HUES64 (cell line): ENCODE results near the gene SPATA22. TPM values are rescaled to one million over a fixed set of nuclear protein-coding genes. Genes with fewer than 3 reads are reported as not detected.
A peak's percentile ranks its signal among the peaks of the same experiment; 100 is the strongest.
"Not testable (repeated sequence)": the region's sequence is repeated elsewhere in the genome, so short reads cannot be mapped to it uniquely, and the experiment has no call there.

ENCODE experiments used
- H3K27ac ChIP-seq: 2 replicates; pipeline ENCODE4 v1.7.0; 2013; ENCODE audit warnings: low read depth, low read length, inconsistent platforms
- H3K27me3 ChIP-seq: 2 replicates; pipeline ENCODE4 v1.6.1; 2013; ENCODE audit warnings: mild to moderate bottlenecking, low read length; ENCODE audit not compliant: insufficient read depth
- H3K36me3 ChIP-seq: 2 replicates; pipeline ENCODE4 v1.6.1; 2013; ENCODE audit warnings: mild to moderate bottlenecking, low read length; ENCODE audit not compliant: insufficient read depth
- H3K4me1 ChIP-seq: 2 replicates; pipeline ENCODE4 v1.6.1; 2013; ENCODE audit warnings: mild to moderate bottlenecking, low read length, moderate library complexity; ENCODE audit not compliant: insufficient read depth
- H3K4me3 ChIP-seq: 2 replicates; pipeline ENCODE4 v1.5.1; 2013; ENCODE audit warnings: mild to moderate bottlenecking, low read length, moderate library complexity
- H3K9ac ChIP-seq: 2 replicates; pipeline ENCODE4 v1.6.1; 2013; ENCODE audit warnings: mild to moderate bottlenecking, low read depth, low read length
- H3K9me3 ChIP-seq: 2 replicates; pipeline ENCODE4 v1.6.1; 2013; ENCODE audit warnings: low read depth, low read length; ENCODE audit not compliant: insufficient read depth
- WGBS: fragments of 150-250, 120-280 bp; methylation state at CpG from one replicate; pipeline ENCODE4 v1.1.7; 2013; ENCODE audit warnings: missing lambda C conversion rate; 5-methylcytosine and 5-hydroxymethylcytosine counted together
- polyA plus RNA-seq, 2 experiments: library from polyadenylated mRNA; stranded (reverse); fragments of 50-300 nt; gene quantifications; one replicate each; pipeline ENCODE4 v1.2.3, GENCODE V29; 2013

Gene SPATA22, protein sequence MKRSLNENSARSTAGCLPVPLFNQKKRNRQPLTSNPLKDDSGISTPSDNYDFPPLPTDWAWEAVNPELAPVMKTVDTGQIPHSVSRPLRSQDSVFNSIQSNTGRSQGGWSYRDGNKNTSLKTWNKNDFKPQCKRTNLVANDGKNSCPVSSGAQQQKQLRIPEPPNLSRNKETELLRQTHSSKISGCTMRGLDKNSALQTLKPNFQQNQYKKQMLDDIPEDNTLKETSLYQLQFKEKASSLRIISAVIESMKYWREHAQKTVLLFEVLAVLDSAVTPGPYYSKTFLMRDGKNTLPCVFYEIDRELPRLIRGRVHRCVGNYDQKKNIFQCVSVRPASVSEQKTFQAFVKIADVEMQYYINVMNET
- polyA plus RNA-seq (2013, experiment 1 of 2) = not detected
- polyA plus RNA-seq (2013, experiment 2 of 2) = not detected

GRCh38 chr17:3471599-3471998 is at the start of gene SPATA22:
TSS of gene SPATA22 (minus strand) at chr17:3471819. CDS start at chr17:3469325, 2,494 bp downstream.
- H3K9me3 ChIP-seq = no peaks in the 10 kb centered on the region
- H3K27ac ChIP-seq = no peak within 1 kb of the TSS
- WGBS = 95% methylated on average over 38 of the region's 38 CpGs
- H3K9ac ChIP-seq = no peak within 1 kb of the TSS
- H3K36me3 ChIP-seq = no peaks in the 10 kb centered on the region
- H3K4me1 ChIP-seq = peaks cover 13% of the 10 kb centered on the region; the same call in 1 of the 2 replicates
- H3K27me3 ChIP-seq = no peaks in the 10 kb centered on the region
- H3K4me3 ChIP-seq = no peak within 1 kb of the TSS

DNA sequence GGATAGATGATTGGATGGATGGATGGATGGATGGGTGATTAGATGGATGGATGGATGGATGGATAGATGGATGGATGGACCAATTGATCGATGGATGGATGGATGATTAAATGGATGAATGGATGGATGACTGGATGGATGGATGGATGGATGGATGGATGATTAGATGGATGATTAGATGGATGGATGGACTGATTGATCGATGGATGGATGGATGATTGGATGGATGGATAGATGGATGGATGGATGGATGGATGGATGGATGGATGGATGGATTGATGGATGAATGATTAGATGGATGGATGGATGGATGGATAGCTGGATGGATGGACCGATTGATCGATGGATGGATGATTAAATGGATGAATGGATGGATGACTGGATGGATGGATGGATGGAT is 47.9 kb upstream of the SPATA22 start:
- not testable (repeated sequence) for H3K9me3 ChIP-seq, H3K4me3 ChIP-seq, H3K36me3 ChIP-seq, H3K27me3 ChIP-seq, H3K9ac ChIP-seq, H3K27ac ChIP-seq, H3K4me1 ChIP-seq
- WGBS = 93% methylated on average over 4 of the region's 4 CpGs

GRCh38 chr17:3514873-3515272 is 43.3 kb upstream of the SPATA22 start:
- Histone ChIP-seq H3K27me3 (no peaks in the 10 kb centered on the region; the same call in 1 of the 2 replicates), H3K4me3 (no peak overlapping the region), H3K36me3 (no peaks in the 10 kb centered on the region), H3K27ac (no peak overlapping the region), H3K9ac (no peak overlapping the region), H3K4me1 (peaks cover 30% of the 10 kb centered on the region), H3K9me3 (no peaks in the 10 kb centered on the region)
- 87% methylated on average over 9 of the region's 9 CpGs for WGBS

DNA sequence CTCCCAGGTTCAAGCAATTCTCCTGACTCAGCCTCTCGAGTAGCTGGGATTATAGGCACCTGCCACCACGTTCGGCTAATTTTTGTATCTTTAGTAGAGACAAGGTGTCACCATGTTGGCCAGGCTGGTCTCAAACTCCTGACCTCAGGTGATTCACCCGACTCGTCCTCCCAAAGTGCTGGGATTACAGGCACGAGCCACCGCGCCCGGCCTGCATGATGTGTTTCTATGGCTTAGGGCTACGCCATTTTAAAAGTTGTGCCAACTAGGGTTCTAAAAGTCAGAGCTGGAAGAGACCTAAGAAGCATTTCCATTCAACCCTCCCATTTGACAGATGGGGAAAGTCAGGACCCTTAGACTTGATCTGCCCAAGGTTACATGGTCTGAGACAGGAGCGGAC is 42.5 kb upstream of the SPATA22 start:
- not testable (repeated sequence) for H3K9me3 ChIP-seq, H3K27ac ChIP-seq, H3K27me3 ChIP-seq, H3K9ac ChIP-seq, H3K36me3 ChIP-seq, H3K4me3 ChIP-seq
- H3K4me1 ChIP-seq = peaks cover 30% of the 10 kb centered on the region
- 97% methylated on average over 11 of the region's 11 CpGs for WGBS

DNA sequence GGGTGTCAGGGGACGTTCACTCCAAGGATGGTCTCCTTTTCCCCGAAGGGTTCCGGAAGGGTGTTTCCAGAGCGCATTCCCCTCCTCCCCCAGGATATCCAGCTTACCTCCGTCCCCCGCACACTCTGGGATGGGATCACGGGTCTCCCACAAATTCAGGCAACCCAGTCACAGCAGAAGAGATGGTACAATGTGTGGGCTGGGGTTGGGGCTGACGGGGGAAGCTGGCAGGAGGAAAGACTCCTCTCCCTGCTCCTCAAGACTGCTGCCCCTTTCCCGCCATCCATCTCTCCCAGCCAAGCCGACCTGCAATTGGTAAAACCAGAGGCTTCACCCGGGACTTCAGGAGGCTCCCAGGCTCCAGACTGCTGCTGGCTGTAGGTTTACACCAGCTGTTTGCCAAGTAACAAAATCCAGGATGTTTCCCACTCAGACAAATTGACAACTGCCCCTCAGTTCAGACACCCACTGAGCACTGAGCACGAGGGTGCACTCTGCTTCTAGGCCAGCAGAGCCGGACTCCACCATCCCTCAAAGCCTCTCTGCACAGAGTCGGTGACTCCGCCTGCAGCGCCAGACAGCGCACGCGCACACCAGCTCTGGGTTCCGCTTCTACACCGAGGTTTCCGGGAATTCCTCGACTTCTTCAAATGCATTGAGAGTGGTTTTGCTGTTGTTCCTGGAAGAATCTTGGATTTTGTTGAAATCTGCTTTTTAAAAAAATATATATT is 41.9 kb upstream of the SPATA22 start:
- no peaks in the 10 kb centered on the region; the same call in 1 of the 2 replicates for H3K27me3 ChIP-seq
- H3K4me1 ChIP-seq = peaks cover 30% of the 10 kb centered on the region
- H3K36me3 ChIP-seq = no peaks in the 10 kb centered on the region
- H3K9me3 ChIP-seq = no peaks in the 10 kb centered on the region
- H3K9ac ChIP-seq = no peak overlapping the region; the same call in 1 of the 2 replicates
- WGBS = 83% methylated on average over 23 of the region's 23 CpGs
- H3K27ac ChIP-seq = peak overlapping the region; percentile 67; the same call in 1 of the 2 replicates
- no peak overlapping the region for H3K4me3 ChIP-seq

GRCh38 chr17:3512505-3513171 is 41.0 kb upstream of the SPATA22 start:
- WGBS = 50% methylated on average over 20 of the region's 20 CpGs
- Histone ChIP-seq H3K27ac (peak overlapping the region; percentile 67; the same call in 1 of the 2 replicates), H3K9me3 (no peaks in the 10 kb centered on the region), H3K4me1 (peaks cover 30% of the 10 kb centered on the region), H3K27me3 (no peaks in the 10 kb centered on the region; the same call in 1 of the 2 replicates), H3K9ac (no peak overlapping the region; the same call in 1 of the 2 replicates), H3K4me3 (no peak overlapping the region), H3K36me3 (no peaks in the 10 kb centered on the region)

DNA sequence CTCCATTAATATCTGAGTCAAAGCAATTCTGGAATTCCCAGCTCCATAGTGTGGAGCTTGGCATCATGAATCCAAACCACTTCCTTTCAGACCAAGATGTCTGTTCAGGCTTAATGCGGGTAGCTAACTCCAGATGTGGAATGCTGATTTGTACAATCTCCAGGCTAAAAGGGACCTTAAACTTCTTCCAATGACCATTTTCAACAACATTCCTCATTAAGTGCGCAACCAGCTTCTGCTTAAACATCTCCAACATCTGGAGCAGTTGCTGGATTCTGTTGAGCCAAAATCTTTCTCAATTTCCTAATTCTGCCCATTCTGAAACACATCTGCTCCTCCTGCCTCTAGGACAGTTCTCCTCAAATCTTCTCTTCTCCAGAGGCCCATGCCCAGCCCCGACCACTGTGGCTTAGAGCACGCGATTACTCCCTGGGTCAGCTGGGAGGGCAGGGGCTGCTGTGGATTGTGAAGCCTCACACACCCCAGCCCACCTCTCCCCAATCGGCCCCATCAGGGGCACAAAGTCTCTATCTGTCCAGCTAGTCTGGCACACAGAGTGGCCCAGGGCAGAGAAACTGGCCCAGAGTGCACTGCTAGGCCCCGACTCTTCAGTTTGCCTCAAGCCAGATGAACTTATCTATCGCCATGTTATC is 40.4 kb upstream of the SPATA22 start:
- Histone ChIP-seq H3K9ac (no peak overlapping the region), H3K36me3 (no peaks in the 10 kb centered on the region), H3K4me1 (peaks cover 30% of the 10 kb centered on the region), H3K9me3 (no peaks in the 10 kb centered on the region), H3K27ac (no peak overlapping the region; the same call in 1 of the 2 replicates), H3K4me3 (no peak overlapping the region), H3K27me3 (no peaks in the 10 kb centered on the region; the same call in 1 of the 2 replicates)
- 91% methylated on average over 7 of the region's 8 CpGs for WGBS

- Histone ChIP-seq H3K27me3 (no peaks in the 10 kb centered on the region; the same call in 1 of the 2 replicates), H3K9me3 (no peaks in the 10 kb centered on the region), H3K9ac (no peak overlapping the region), H3K27ac (no peak overlapping the region), H3K4me1 (peaks cover 30% of the 10 kb centered on the region), H3K36me3 (no peaks in the 10 kb centered on the region), H3K4me3 (no peak overlapping the region)
- 52% methylated on average over 7 of the region's 7 CpGs for WGBS
These were observed 38.5 kb upstream of the SPATA22 start for GRCh38 chr17:3510090-3510489.

DNA sequence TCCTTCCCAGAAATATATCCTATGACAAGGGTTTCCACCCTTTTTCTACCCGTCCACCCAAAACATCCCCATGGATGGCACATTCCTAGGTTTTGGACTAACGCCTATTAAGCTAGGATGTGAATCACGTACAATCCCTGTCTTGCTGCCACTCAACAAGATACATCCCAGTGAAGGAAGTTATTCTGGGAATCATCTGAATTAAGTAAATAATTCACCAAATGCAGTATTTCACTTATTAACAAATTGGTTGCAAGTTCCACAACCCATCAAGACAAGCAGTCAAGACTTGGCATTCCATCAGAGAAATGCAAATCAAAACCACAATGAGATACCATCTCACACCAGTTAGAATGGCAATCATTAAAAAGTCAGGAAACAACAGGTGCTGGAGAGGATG is 36.2 kb upstream of the SPATA22 start:
- 89% methylated on average over 3 of the region's 3 CpGs for WGBS

DNA sequence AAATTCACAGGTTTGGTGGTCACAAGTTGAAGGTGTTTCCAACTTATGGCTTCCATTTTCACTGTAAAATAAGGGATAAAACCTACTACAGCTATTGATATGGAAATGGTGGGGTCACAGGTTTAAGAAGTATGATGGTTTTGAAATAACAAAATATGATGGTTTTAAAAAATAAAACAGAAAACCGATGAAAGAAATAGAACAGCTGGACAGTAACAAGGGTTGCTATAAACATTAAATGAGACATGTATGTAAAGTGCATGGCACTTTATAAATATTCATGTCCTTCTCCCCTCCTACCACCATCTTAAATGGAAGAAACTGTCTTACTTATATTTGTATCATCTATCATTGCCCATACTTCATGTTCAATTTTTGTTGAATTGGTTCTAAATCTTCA is 35.5 kb upstream of the SPATA22 start:
- no peak overlapping the region for H3K27ac ChIP-seq
- 88% methylated on average over 1 of the region's 1 CpG for WGBS
- peaks cover 14% of the 10 kb centered on the region for H3K4me1 ChIP-seq
- no peak overlapping the region for H3K9ac ChIP-seq
- H3K27me3 ChIP-seq = no peaks in the 10 kb centered on the region
- no peak overlapping the region for H3K4me3 ChIP-seq
- H3K36me3 ChIP-seq = no peaks in the 10 kb centered on the region
- no peaks in the 10 kb centered on the region for H3K9me3 ChIP-seq

More for the DNA sequence above, 36.2 kb upstream of the SPATA22 start:
- H3K9ac ChIP-seq = no peak overlapping the region
- H3K27ac ChIP-seq = no peak overlapping the region
- no peaks in the 10 kb centered on the region for H3K9me3 ChIP-seq
- no peaks in the 10 kb centered on the region for H3K36me3 ChIP-seq
- peaks cover 22% of the 10 kb centered on the region for H3K4me1 ChIP-seq
- no peak overlapping the region for H3K4me3 ChIP-seq
- H3K27me3 ChIP-seq = no peaks in the 10 kb centered on the region; the same call in 1 of the 2 replicates
